ACHN (cell line): ENCODE results near the gene EIF4E3.

Experiments used
- DNase-seq: peaks from one replicate; pipeline ENCODE4 v3.0.0-alpha.2; 2015
- in situ Hi-C: cut with HindIII; loops from 2 replicates; pipeline ENCODE4 v1.10.0; 2017; ENCODE audit warnings: low sequenced_read_pairs, low pct_ligation_motif_present, low pct_unique_long_range_greater_than_20kb

Gene EIF4E3

GRCh38 chr3:71625676-71626075, 99.5 kb downstream of the EIF4E3 start:
- DNase-seq: no peak

More at GRCh38 chr3:71625676-71626075, 99.5 kb downstream of the EIF4E3 start:
- in situ Hi-C loops: no loop called here
